Measurements from ENCODE around the gene ZBED4.

The ZBED4 gene

GRCh38 chr22:49937758-49938564 is 84.3 kb downstream of the ZBED4 start:
- no peak for DNase-seq

GRCh38 chr22:49938565-49939136 is 85.0 kb downstream of the ZBED4 start:
- no peak for DNase-seq

Data from stimulated activated CD4-positive, alpha-beta T cell treated with anti-CD3 and anti-CD28 coated beads, Interleukin-15, amount 100 ng/mL, for 24 hours (primary cell).